Choroid plexus epithelial cell (primary cell): ENCODE results near the gene GALNT9.
"Not testable (repeated sequence)": the region's sequence is repeated elsewhere in the genome, so short reads cannot be mapped to it uniquely, and the experiment has no call there.

Source experiments
- DNase-seq: peaks from one replicate; pipeline ENCODE4 v3.0.0-alpha.2; 2010; ENCODE audit warnings: low read depth
- H3K4me3 ChIP-seq: 2 replicates; pipeline ENCODE4 v1.5.1; 2011; ENCODE audit warnings: low read depth, mild to moderate bottlenecking, control low read depth, low read length, moderate library complexity
- TF ChIP-seq, protein P1 (sequence below): conservative IDR thresholded peaks from 2 replicates; pipeline ENCODE4 v1.5.1; 2011; ENCODE audit warnings: low read depth, mild to moderate bottlenecking, control low read depth, inconsistent platforms, low read length, moderate library complexity

The GALNT9 gene

DNA sequence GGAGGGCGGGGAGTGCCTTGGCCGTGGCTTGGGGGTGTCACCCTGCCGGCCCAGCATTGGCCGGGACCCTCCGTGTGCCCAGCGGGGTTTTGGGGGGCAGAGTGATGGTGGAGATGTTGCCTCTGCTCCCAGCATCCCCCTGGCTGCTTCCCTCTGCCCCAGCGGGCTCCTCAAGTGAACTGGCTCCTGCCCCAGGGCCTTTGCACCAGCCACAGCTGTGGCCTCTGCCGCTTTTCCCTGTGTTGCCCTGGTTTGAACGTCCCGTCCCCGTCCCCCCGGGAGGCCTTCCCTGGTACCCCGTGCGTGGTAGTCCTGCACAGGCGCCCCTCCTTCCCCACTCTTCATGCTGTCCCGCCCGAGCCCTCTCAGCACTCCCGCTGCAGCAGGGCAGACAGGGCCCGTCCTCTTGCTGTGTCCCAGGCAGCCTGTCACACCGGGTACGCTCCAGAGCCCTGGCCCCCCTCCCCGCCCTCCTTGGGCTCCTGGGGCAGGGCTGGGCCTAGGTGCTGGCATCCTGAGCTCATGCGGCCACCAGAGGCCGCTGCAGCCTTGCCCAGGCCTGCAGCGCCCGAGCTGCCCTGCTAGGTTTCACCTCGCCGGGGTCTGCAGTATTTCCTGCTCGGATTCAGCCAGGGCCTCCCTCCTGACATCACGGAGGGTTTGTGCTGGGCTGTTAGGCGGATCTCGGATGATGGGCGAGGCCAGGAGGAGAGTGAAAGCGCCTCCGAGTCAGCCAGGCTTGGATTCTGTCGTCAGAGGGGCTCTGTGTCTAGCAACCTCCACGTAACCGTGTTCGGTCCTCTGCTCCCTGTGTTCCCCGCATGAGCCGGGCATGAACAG, 175.7 kb downstream of the GALNT9 start:
- TF ChIP-seq, protein P1, sequence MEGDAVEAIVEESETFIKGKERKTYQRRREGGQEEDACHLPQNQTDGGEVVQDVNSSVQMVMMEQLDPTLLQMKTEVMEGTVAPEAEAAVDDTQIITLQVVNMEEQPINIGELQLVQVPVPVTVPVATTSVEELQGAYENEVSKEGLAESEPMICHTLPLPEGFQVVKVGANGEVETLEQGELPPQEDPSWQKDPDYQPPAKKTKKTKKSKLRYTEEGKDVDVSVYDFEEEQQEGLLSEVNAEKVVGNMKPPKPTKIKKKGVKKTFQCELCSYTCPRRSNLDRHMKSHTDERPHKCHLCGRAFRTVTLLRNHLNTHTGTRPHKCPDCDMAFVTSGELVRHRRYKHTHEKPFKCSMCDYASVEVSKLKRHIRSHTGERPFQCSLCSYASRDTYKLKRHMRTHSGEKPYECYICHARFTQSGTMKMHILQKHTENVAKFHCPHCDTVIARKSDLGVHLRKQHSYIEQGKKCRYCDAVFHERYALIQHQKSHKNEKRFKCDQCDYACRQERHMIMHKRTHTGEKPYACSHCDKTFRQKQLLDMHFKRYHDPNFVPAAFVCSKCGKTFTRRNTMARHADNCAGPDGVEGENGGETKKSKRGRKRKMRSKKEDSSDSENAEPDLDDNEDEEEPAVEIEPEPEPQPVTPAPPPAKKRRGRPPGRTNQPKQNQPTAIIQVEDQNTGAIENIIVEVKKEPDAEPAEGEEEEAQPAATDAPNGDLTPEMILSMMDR, result peak; percentile 92
- DNase-seq, result peak; percentile 84
- peak overlapping the region; percentile 13 for H3K4me3 ChIP-seq

DNA sequence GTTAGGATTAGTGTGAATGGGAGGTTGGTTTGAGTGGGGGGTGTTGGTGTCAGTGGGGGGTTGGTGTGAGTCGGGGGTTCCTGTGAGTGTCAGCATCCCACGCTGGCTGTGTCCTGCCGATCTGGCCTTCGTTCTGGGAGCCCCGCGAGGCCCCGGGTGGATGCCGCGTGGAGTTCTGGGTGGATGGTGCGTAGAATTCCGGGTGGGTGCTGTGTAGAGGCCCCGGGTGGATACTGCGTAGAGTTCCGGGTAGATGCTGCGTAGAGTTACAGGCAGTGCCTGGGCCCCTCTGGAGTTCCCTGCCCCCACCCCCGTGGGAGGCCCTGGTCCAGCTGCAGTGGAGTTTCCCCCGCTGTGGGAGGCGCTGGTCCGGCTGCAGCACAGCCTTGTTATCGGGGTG, 176.4 kb downstream of the GALNT9 start:
- TF ChIP-seq, protein P1, result no peak
- H3K4me3 ChIP-seq, result no peak overlapping the region
- no peak for DNase-seq

DNA sequence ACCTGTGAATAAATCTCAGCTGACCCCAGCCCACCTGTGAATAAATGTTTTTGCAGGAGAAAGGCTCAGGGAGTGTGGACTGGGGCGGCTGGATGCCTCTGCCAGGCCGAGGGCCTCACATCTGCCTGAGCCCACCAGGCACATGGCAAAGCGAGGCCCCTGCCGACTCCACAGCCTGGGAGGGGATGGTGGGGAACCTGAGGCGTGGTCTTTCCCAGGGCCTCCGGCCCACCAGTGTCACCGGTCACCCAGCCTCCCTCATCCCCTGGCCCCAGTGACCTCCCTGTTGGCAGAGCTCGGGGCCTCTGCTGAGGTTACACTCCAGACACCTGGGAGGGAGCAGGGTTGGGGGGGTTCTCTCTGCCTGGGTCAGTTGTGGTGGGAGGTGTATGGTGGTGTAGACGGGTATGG, 177.0 kb downstream of the GALNT9 start:
- DNase-seq, result no peak
- no peak overlapping the region for H3K4me3 ChIP-seq
- TF ChIP-seq, protein P1, result no peak

DNA sequence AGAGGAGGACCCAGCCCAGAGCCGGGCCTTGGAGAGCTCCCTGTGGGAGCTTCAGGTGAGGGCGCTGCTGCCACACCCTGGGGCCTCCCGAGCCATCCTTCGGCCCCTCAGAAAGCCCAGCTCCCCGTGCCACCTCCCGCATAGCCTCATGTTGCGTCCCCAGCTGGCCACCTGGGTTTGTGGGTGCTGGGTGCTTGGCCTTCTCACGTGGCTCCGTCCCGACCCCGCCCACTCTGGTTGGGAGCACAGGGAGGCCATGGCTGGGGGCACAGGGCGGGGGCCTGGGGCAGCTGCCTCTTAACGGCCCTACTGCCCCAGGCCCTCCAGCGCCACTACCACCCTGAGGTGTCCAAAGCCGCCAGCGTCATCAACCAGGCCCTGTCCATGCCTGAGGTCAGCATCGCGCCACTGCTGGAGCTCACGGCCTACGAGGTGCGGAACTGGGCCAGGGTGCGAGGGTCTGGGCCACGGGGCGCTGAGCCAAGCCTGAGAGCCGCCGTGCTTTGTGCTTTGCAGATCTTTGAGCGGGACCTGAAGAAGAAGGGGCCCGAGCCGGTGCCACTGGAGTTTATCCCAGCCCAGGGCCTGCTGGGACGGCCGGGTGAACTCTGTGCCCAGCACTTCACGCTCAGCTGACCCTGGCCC, 177.5 kb downstream of the GALNT9 start:
- no peak for DNase-seq
- H3K4me3 ChIP-seq, result no peak overlapping the region
- TF ChIP-seq, protein P1, result no peak

DNA sequence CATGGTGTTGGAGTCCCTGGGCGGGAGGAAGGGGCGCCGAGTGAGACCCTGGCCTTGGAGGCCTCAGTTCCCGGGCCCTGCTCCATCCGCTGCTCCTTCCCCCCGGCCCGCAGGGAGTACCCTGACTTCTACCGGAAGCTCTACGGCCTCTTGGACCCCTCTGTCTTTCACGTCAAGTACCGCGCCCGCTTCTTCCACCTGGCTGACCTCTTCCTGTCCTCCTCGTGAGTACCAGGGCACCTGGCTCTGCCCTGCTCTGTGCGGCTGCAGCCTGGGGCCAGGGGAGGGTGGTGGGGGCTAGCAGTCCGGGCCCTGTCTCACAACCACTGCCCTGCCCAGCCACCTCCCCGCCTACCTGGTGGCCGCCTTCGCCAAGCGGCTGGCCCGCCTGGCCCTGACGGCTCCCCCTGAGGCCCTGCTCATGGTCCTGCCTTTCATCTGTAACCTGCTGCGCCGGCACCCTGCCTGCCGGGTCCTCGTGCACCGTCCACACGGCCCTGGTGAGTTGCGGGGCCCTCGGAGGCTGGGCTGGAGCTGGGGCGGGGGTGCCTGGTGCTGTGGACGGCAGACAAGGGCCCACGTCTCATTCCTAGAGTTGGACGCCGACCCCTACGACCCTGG, 178.1 kb downstream of the GALNT9 start:
- TF ChIP-seq, protein P1, result no peak
- DNase-seq, result no peak

DNA sequence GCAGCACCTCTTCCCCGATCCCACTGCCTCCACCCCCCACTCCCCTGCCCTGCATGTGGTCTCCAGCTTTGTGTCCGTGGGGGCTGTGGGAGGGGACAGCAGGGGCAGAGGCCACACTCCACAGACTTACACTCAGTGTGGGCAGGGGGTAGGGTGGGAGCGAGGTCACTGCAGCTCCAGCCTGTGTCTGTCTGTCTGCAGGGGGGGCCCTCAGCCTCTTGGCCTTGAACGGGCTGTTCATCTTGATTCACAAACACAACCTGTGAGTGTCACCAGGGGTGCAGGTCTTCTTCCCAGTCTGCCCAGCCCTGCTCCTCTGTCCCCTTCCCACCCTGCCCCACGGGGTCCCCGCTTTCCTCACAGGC, 178.6 kb downstream of the GALNT9 start:
- H3K4me3 ChIP-seq, result no peak overlapping the region
- TF ChIP-seq, protein P1, result no peak
- DNase-seq, result no peak

More for the DNA sequence above, 178.1 kb downstream of the GALNT9 start:
- H3K4me3 ChIP-seq, result no peak overlapping the region

DNA sequence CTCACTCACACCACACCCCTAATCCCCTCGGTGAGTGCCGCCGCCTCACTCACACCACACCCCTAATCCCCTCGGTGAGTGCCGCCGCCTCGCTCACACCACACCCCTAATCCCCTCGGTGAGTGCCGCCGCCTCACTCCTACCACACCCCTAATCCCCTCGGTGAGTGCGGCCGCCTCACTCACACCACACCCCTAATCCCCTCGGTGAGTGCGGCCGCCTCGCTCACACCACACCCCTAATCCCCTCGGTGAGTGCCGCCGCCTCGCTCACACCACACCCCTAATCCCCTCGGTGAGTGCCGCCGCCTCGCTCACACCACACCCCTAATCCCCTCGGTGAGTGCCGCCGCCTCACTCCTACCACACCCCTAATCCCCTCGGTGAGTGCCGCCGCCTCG, 179.9 kb downstream of the GALNT9 start:
- DNase-seq, H3K4me3 ChIP-seq: not testable (repeated sequence)
